NCI-H510A (cell line): ENCODE results near the gene ARAF.
A peak's percentile ranks its signal among the peaks of the same experiment; 100 is the strongest.

Experiments
- DNase-seq: peaks from one replicate; lab custom pipeline; 2025; lab: John Stamatoyannopoulos, UW

The ARAF gene

DNA sequence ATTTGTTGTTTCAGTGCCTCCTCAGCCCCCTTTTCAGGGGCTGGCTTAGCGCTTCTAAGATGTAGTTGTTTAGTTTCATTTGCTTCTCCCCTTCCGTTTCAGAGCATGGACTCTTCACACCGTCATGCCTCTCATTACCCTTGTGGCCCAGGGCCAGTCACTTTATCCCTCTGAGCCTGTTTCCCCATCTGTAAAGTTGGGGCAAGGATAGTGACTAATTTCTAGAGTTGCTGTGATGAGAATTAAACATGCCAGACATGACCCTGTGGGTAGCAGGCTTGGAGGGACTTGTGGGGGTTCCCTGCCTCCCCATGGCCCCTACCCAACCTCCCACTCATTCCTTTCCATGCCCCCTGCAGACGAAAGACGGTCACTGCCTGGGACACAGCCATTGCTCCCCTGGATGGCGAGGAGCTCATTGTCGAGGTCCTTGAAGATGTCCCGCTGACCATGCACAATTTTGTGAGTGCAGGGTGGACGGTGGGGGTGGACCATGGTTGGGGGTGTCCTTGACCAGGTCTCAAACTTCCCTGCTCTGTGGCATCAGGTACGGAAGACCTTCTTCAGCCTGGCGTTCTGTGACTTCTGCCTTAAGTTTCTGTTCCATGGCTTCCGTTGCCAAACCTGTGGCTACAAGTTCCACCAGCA lies 3.6 kb downstream of the ARAF start:
- DNase-seq = no peak

GRCh38 chrX:47566841-47567240 lies 5.8 kb downstream of the ARAF start:
- no peak for DNase-seq

GRCh38 chrX:47568656-47569295 lies 7.8 kb downstream of the ARAF start:
- DNase-seq = no peak

DNA sequence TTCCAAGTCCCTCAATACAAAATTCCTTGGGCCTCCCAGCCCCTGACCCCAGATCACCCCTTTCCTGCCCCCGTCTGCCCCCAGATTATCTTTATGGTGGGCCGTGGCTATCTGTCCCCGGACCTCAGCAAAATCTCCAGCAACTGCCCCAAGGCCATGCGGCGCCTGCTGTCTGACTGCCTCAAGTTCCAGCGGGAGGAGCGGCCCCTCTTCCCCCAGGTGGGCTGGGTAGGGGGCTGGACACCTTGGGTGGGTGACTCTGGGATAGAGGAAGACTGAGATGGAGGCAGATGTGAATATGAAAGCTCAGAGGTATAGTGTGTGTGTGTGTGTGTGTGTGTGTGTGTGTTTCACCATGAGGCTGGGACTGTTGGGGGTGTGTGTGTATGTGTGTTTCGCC lies 9.8 kb downstream of the ARAF start:
- DNase-seq = no peak

GRCh38 chrX:47571215-47571614 lies 10.2 kb downstream of the ARAF start:
- DNase-seq = no peak

GRCh38 chrX:47571896-47572295 lies 10.9 kb downstream of the ARAF start:
- no peak for DNase-seq

GRCh38 chrX:47572773-47573340 lies 11.9 kb downstream of the ARAF start:
- DNase-seq = no peak

- no peak for DNase-seq
These were observed 12.5 kb downstream of the ARAF start for GRCh38 chrX:47573341-47574075.

DNA sequence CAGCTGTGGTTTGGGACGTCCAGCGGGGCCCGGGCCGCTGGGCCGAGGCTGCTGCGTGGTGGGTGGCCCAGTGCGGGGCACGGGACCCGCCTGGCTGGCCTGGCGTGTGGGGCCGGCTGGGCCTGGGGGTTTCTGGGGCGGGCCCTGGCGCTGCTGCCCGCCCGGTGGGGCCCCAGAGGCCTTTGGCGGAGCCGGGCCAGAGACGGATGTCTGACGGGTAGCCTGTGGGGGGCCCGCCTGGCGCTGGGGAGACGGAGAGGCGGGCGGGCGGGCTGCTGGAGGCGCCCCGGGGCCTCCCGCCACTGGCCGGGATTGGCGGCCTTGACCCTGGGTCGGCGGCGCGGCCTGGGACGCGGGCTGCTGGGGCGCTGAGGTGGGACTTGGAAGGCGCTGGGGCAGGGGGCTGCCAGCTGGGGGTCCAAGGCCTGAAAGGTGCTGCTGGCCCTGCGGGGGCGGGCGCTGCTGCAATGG lies 13.1 kb downstream of the ARAF start:
- DNase-seq = no peak

DNA sequence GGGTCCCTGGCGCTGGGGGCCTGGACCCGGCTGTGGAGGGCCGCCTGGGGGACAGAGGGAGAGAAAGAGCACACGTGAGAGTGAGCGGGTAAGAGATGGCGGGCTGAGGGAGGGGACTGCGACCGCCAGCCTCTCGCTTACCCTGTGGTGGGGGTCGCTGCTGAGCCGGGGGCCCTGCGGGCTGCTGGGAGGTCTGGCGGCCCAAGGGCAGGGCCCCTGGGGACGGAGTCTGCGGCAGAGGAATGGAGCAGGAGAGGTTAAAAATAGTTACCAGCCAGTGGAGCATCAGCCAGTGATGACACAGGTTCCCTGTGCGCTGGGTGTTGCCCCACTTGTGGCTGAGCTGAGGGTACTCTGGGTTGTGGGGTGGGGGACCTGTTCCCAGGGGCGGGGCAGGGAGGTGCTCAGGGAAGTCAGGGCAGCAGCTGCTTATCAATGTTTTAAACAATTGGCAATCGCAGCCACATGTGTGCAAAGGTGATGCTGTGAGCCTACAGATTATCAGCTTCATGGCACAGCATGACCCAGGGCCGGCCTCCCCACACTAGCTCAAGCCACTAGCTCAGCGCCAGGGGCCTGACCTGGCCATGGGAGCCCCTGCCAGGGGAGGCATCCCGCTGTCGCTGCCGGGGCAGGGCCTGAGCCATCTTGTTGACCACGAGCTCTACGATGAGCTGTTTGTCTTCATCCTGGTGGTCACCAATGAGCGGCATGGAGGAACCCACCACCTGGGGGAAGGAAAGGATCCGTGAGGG lies 13.7 kb downstream of the ARAF start:
- DNase-seq = no peak

- DNase-seq = no peak
These were observed 15.3 kb downstream of the ARAF start for GRCh38 chrX:47576021-47576898.

GRCh38 chrX:47577424-47577823 lies 16.4 kb downstream of the ARAF start:
- DNase-seq = no peak

GRCh38 chrX:47577901-47578300 lies 16.9 kb downstream of the ARAF start:
- DNase-seq = no peak

DNA sequence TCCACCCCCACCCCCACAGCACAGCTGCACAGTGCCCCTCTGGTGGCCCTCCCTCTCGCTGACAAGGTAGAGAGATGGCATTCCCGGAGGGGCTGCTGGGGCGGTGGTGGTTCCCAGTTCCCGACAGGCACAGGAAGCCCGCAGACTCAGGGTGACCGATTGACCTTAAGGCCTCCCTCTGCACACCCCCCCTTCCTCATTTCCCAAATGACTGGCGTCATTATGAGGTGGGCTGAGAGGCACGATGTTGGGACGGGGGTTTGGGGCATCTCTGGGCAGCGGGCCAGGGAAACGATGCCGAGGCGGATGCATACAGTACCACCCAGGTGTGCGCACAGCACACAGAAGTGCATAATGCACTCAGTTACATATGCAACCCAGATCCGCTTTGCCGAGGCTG lies 17.7 kb downstream of the ARAF start:
- no peak for DNase-seq

DNA sequence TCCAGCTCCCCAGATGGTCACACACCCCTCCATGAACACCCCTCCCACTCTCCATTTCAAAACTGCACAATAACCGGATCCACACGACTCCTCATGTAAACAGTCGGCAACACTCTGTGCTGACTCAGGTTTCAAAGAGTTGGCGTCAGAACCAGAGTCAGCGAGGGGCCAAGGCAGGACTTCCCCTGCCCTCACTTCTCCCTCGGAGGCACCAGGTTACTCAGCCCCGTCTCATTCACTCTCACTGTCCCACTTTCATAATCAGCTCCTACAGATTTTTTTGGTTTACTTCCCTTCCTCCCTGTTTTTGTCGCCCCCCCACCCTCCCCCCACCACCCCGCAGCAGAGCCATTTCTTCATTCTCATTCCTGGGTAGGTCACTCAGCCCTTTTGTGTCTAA lies 18.5 kb downstream of the ARAF start:
- no peak for DNase-seq

GRCh38 chrX:47581731-47582647 lies 21.0 kb downstream of the ARAF start, which contains the start of gene TIMP1:
Gene TIMP1 (plus strand): TSS chrX:47582436. CDS start chrX:47583416, 980 bp downstream.
- DNase-seq = peak; percentile 13

- no peak for DNase-seq
These were observed 22.3 kb downstream of the ARAF start for GRCh38 chrX:47583240-47583861.

DNA sequence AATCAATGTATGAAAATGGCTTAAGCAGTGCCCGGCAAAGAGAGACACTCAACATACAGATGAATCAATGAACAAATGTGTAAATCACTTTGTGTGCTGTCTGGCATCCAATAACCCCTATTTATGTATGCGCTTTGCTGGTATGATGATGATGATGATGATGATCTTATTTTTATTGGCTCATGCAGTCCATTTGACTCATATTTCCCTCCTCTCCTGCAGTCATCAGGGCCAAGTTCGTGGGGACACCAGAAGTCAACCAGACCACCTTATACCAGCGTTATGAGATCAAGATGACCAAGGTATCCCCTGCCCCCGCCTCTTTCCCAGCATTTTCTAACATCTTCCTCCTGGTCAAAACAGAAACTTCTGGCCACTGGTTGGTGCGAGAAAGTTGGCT lies 23.7 kb downstream of the ARAF start:
- DNase-seq = no peak

- DNase-seq = no peak
These were observed 24.3 kb downstream of the ARAF start for GRCh38 chrX:47585273-47585672.
